Thoracic aorta (tissue), 2 donors: ENCODE measurements around the gene BRAP. TPM values are rescaled to one million over a fixed set of nuclear protein-coding genes. Genes with fewer than 3 reads are reported as not detected.
A peak's percentile ranks its signal among the peaks of the same experiment; 100 is the strongest.
"Not testable (repeated sequence)": the region's sequence is repeated elsewhere in the genome, so short reads cannot be mapped to it uniquely, and the experiment has no call there.

Experiments
- ATAC-seq: fragments of 150-250 bp; one replicate; pipeline ENCODE4 v1.8.0; 2017; ENCODE audit warnings: low read depth; ENCODE audit not compliant: insufficient number of reproducible peaks, low FRiP score
- DNase-seq: peaks from one replicate; pipeline ENCODE4 v3.0.0-alpha.2; 2020; ENCODE audit warnings: low spot score
- H3K27ac ChIP-seq, 2 donors: fragments of 200-600 bp; sonication (generic); 1 replicate in 1 of 2; 2 replicates in 1 of 2; pipeline ENCODE4 v1.5.1; 2016; ENCODE audit warnings: mild to moderate bottlenecking in 2 of 2, moderate library complexity in 2 of 2
- H3K27me3 ChIP-seq: fragments of 200-600 bp; sonication (generic); replicated peaks from 2 replicates; pipeline ENCODE4 v1.6.0; 2016; ENCODE audit warnings: mild to moderate bottlenecking; ENCODE audit not compliant: insufficient read depth
- H3K36me3 ChIP-seq: fragments of 200-600 bp; sonication (generic); one replicate; pipeline ENCODE4 v1.5.1; 2016
- H3K4me1 ChIP-seq, 2 donors: fragments of 200-600 bp; sonication (generic); 1 replicate in 1 of 2; 2 replicates in 1 of 2; pipeline versions ENCODE4 v1.5.1 to v1.6.0; 2016; ENCODE audit warnings: low read depth in 2 of 2, mild to moderate bottlenecking in 1 of 2; ENCODE audit not compliant: control insufficient read depth in 1 of 2
- H3K4me3 ChIP-seq: fragments of 200-600 bp; sonication (generic); 2 replicates; pipeline ENCODE4 v1.5.1; 2016; ENCODE audit warnings: mild to moderate bottlenecking
- H3K9me3 ChIP-seq: fragments of 200-600 bp; sonication (generic); 2 replicates; pipeline ENCODE4 v1.5.1; 2016
- CTCF ChIP-seq: fragments of 200-600 bp; sonication (generic); IDR thresholded peaks from one replicate; pipeline ENCODE4 v1.5.1; 2019; ENCODE audit warnings: antibody characterized with exemption
- total RNA-seq, 2 donors: library from RNA; depleted of rRNA; stranded (reverse); fragments of >200 nt; gene quantifications; one replicate each; pipeline versions ENCODE4 v1.1.0 to v1.2.3, GENCODE V29; 2016

BRAP gene
- total RNA-seq, 2 donors from 2014 or later = 14.1 to 22.6 TPM

- peak within 1 kb of the TSS; percentile 93 to 94 for H3K27ac ChIP-seq
- no peaks in the 10 kb centered on the region for H3K27me3 ChIP-seq
- TF ChIP-seq CTCF = no peak
- DNase-seq = peak; percentile 4
- peak; percentile 68 for ATAC-seq
- H3K36me3 ChIP-seq = no peaks in the 10 kb centered on the region
- H3K4me3 ChIP-seq = peak within 1 kb of the TSS; percentile 98
- H3K9me3 ChIP-seq = no peaks in the 10 kb centered on the region
- peaks cover 16 to 41% of the 10 kb centered on the region in 2 donors for H3K4me1 ChIP-seq
These were observed 86.9 kb downstream of the BRAP start, which contains the start of gene ATXN2 for GRCh38 chr12:111598637-111599452. Gene ATXN2 (minus strand): TSS chr12:111599315. CDS start chr12:111599034, 281 bp downstream.

GRCh38 chr12:111597831-111598636 lies 87.7 kb downstream of the BRAP start:
- no peak for ATAC-seq
- Histone ChIP-seq H3K36me3 (no peaks in the 10 kb centered on the region), H3K4me3 (peak overlapping the region; percentile 98), H3K9me3 (no peaks in the 10 kb centered on the region), H3K4me1 (peaks cover 16 to 49% of the 10 kb centered on the region in 2 donors), H3K27ac (peak overlapping the region; percentile 93 to 94), H3K27me3 (no peaks in the 10 kb centered on the region)
- no peak for DNase-seq
- no peak for TF ChIP-seq CTCF

- peaks cover 16 to 51% of the 10 kb centered on the region in 2 donors for H3K4me1 ChIP-seq
- no peaks in the 10 kb centered on the region for H3K36me3 ChIP-seq
- H3K27me3 ChIP-seq = no peaks in the 10 kb centered on the region
- DNase-seq = no peak
- H3K9me3 ChIP-seq = no peaks in the 10 kb centered on the region
- H3K4me3 ChIP-seq = peak overlapping the region; percentile 98
- no peak for ATAC-seq
- TF ChIP-seq CTCF = no peak
- H3K27ac ChIP-seq = peak overlapping the region; percentile 93 to 94
These were observed 88.5 kb downstream of the BRAP start for GRCh38 chr12:111596985-111597830.

- not testable (repeated sequence) for H3K9me3 ChIP-seq, DNase-seq, H3K36me3 ChIP-seq, H3K27me3 ChIP-seq, ATAC-seq
- Histone ChIP-seq H3K4me3 (peak overlapping the region; percentile 6), H3K4me1 (peaks cover 15 to 49% of the 10 kb centered on the region in 2 donors), H3K27ac (peak overlapping the region in 1 of 2 donors; percentile 94)
These were observed 90.4 kb downstream of the BRAP start for GRCh38 chr12:111595341-111595835.

Other genes starting within 250 kb of the BRAP start
- 100 to 1,000 TPM in 1 of 2 donors, 10 to 100 TPM in 1; 81.0 to 109 TPM for gene ATXN2, start 86.6 kb downstream of the BRAP start, total RNA-seq
- gene ACAD10, start 97 bp upstream of the BRAP start, total RNA-seq = 10 to 100 TPM; 15.8 to 17.6 TPM
- 100 to 1,000 TPM in 1 of 2 donors, 10 to 100 TPM in 1; 99.0 to 135 TPM for gene ALDH2, start 81.0 kb upstream of the BRAP start, total RNA-seq
- 10 to 100 TPM; 35.7 to 72.2 TPM for gene MAPKAPK5, start 156.3 kb upstream of the BRAP start, total RNA-seq